B cell (primary cell): ENCODE data around the gene CCDC91. TPM values are rescaled to one million over a fixed set of nuclear protein-coding genes. Genes with fewer than 3 reads are reported as not detected.

Experiments
- ATAC-seq: fragments of 200-7000 bp; cut with Tn5 transposase; one replicate; pipeline ENCODE4 v1.10.0; 2021; ENCODE audit warnings: low read depth, mild to moderate bottlenecking, moderate number of reproducible peaks, moderate library complexity
- CTCF ChIA-PET: fragments of 350-600 bp; sonication (Branson Sonifier 250); formaldehyde crosslinking; loops from one replicate; lab custom pipeline; 2021; ENCODE audit warnings: antibody characterized with exemption, inconsistent platforms; lab: Charles Lee
- POLR2A ChIA-PET: fragments of 350-600 bp; sonication (Branson Sonifier 250); formaldehyde crosslinking; loops from one replicate; lab custom pipeline; 2021; ENCODE audit warnings: antibody characterized with exemption; lab: Charles Lee
- DNase-seq: peaks from one replicate; pipeline ENCODE4 v3.0.0; 2013
- H2AFZ ChIP-seq: 2 replicates; pipeline ENCODE4 v1.6.1; 2012; ENCODE audit warnings: mild to moderate bottlenecking, low read depth, low read length; ENCODE audit not compliant: insufficient read depth, poor library complexity, severe bottlenecking
- H3K27ac ChIP-seq, 2 donors: 1 replicate in 1 of 2; 2 replicates in 1 of 2; pipeline ENCODE4 v1.5.1; 2012 to 2013; ENCODE audit warnings: low read length in 2 of 2, mild to moderate bottlenecking in 2 of 2, moderate library complexity in 1 of 2
- H3K27me3 ChIP-seq, 4 experiments: fragments of 200-600 bp in 1 of 4; sonication (generic) in 1 of 4; replicated peaks in 1 of 4; 1 replicate in 2 of 4; 2 replicates in 2 of 4; pipeline versions ENCODE4 v1.6.1 to v1.7.0; 2013 to 2016; ENCODE audit warnings: low read length in 3 of 4, mild to moderate bottlenecking in 2 of 4, mixed read lengths in 1 of 4, moderate library complexity in 1 of 4; ENCODE audit not compliant: insufficient read depth in 4 of 4, control insufficient read depth in 3 of 4; ENCODE audit errors: control extremely low read depth in 1 of 4
- H3K36me3 ChIP-seq, 2 experiments: replicated peaks in 1 of 2; 1 replicate in 1 of 2; 2 replicates in 1 of 2; pipeline versions ENCODE4 v1.6.1 to v1.7.1; 2013; ENCODE audit warnings: low read length in 1 of 2; ENCODE audit not compliant: insufficient read depth in 2 of 2, control insufficient read depth in 1 of 2; ENCODE audit errors: control extremely low read depth in 1 of 2, extremely low read depth in 1 of 2
- H3K4me1 ChIP-seq, 2 donors: fragments of 200-600 bp in 1 of 2; sonication (generic) in 1 of 2; 1 replicate in 1 of 2; 2 replicates in 1 of 2; pipeline versions ENCODE4 v1.5.1 to v1.6.1; 2013 to 2017; ENCODE audit warnings: low read length in 2 of 2; ENCODE audit not compliant: control insufficient read depth in 2 of 2, insufficient read depth in 2 of 2
- H3K4me2 ChIP-seq: replicated peaks from 2 replicates; pipeline ENCODE3; 2012; ENCODE audit warnings: mild to moderate bottlenecking, low read depth, low read length; ENCODE audit not compliant: poor library complexity, severe bottlenecking
- H3K4me3 ChIP-seq, 5 experiments: fragments of 200-600 bp in 1 of 5; sonication (generic) in 1 of 5; 1 replicate in 3 of 5; 2 replicates in 2 of 5; pipeline versions ENCODE4 v1.5.1 to v1.7.0; 2011 to 2016; ENCODE audit warnings: low read length in 4 of 5, mild to moderate bottlenecking in 4 of 5, low read depth in 2 of 5, control low read depth in 1 of 5, moderate library complexity in 1 of 5; ENCODE audit not compliant: insufficient read depth in 1 of 5; ENCODE audit errors: control extremely low read depth in 1 of 5, extremely low read depth in 1 of 5
- H3K79me2 ChIP-seq: fragments of 200-600 bp; sonication (generic); one replicate; pipeline ENCODE4 v1.6.0; 2016; ENCODE audit warnings: low read length; ENCODE audit not compliant: control insufficient read depth, insufficient read depth
- H3K9ac ChIP-seq: fragments of 200-600 bp; sonication (generic); 2 replicates; pipeline ENCODE4 v1.6.1; 2017; ENCODE audit warnings: mild to moderate bottlenecking, low read length, moderate library complexity
- H3K9me3 ChIP-seq, 3 donors: one replicate each; pipeline versions ENCODE4 v1.6.1 to v1.7.1; 2013; ENCODE audit warnings: low read length in 2 of 3; ENCODE audit not compliant: control insufficient read depth in 2 of 3, insufficient read depth in 1 of 3; ENCODE audit errors: control extremely low read depth in 1 of 3
- H4K20me1 ChIP-seq: 2 replicates; pipeline ENCODE4 v1.6.0; 2012; ENCODE audit warnings: mild to moderate bottlenecking, low read length; ENCODE audit not compliant: insufficient read depth, control insufficient read depth, poor library complexity, severe bottlenecking
- H3K27ac Mint-ChIP-seq: one replicate; pipeline ENCODE4 v1.8.0; 2021; ENCODE audit warnings: mixed read lengths
- H3K27me3 Mint-ChIP-seq: one replicate; pipeline ENCODE4 v1.8.0; 2021; ENCODE audit warnings: mixed read lengths
- H3K4me1 Mint-ChIP-seq: one replicate; pipeline ENCODE4 v1.8.0; 2021; ENCODE audit warnings: mixed read lengths
- H3K4me3 Mint-ChIP-seq: one replicate; pipeline ENCODE4 v1.8.0; 2021; ENCODE audit warnings: mixed read lengths
- H3K9me3 Mint-ChIP-seq: one replicate; pipeline ENCODE4 v1.8.0; 2022; ENCODE audit warnings: mixed read lengths; ENCODE audit not compliant: insufficient read depth
- CTCF ChIP-seq: fragments of 200-600 bp; IDR thresholded peaks from one replicate; pipeline ENCODE4 v1.8.0; 2022; ENCODE audit warnings: antibody characterized with exemption, mild to moderate bottlenecking
- EZH2 ChIP-seq: IDR thresholded peaks from 2 replicates; pipeline ENCODE4 v1.6.1; 2012; ENCODE audit warnings: borderline replicate concordance, low read depth, mild to moderate bottlenecking, moderate library complexity, low read length; ENCODE audit not compliant: insufficient read depth, poor library complexity, severe bottlenecking
- WGBS: methylation state at CpG from one replicate; pipeline ENCODE4 v1.1.5; 2013; ENCODE audit warnings: missing lambda C conversion rate; ENCODE audit not compliant: insufficient coverage; 5-methylcytosine and 5-hydroxymethylcytosine counted together
- intact Hi-C: fragments of 100-400 bp; cut with micrococcal nuclease; formaldehyde crosslinking; loops from one replicate; pipeline ENCODE4 v1.10.0; 2022
- polyA plus RNA-seq: library from polyadenylated mRNA; depleted of rRNA; stranded (reverse); fragments of >200 nt; gene quantifications from 2 replicates; pipeline ENCODE4 v1.2.3, GENCODE V29; 2012
- total RNA-seq, 2 donors: library from RNA; stranded (reverse); fragments of 120-200 nt in 1 of 2; gene quantifications; 1 replicate in 1 of 2; 2 replicates in 1 of 2; pipeline versions ENCODE4 v1.2.3 to v1.2.4, GENCODE V29; 2013 to 2022

CCDC91 gene
- total and polyA plus RNA-seq, 2 donors (not counting 1 experiment from before 2014, with no cell fraction given) = 10.9 to 64.8 TPM

DNA sequence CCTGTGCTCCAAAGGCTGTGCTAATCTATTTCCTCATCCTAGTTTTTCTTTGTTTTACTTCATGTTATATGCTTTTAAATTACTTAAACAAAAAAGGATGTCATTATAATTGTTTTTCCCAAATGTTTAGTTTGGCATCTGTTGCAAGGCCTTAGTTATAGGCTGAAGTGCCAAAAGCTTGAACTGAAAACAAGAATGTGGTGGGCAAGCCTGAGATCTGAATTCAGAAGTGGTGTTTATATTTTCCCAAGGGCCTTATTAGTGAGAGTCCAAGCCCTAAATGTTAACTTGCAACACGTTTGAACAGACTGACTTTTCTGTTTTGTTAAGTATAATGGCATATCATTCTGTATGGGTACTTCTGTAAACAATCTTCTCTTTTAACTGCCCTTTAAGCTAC is 326.8 kb downstream of the CCDC91 start:
- no peak for ATAC-seq
- H3K4me3 Mint-ChIP-seq = no peak overlapping the region
- no peaks in the 10 kb centered on the region for H3K27me3 ChIP-seq
- no peaks in the 10 kb centered on the region for H3K4me1 ChIP-seq
- WGBS = no CpG with 5 or more reads among the region's 1 CpG
- no peaks in the 10 kb centered on the region for H4K20me1 ChIP-seq
- no peak overlapping the region for H2AFZ ChIP-seq
- H3K4me3 ChIP-seq = no peak overlapping the region
- H3K9ac ChIP-seq = no peak overlapping the region
- no peaks in the 10 kb centered on the region for H3K27me3 Mint-ChIP-seq
- peaks cover 14% of the 10 kb centered on the region for H3K9me3 Mint-ChIP-seq
- H3K27ac Mint-ChIP-seq = no peak overlapping the region
- TF ChIP-seq CTCF = no peak
- TF ChIP-seq EZH2 = no peak
- CTCF ChIA-PET = no interaction called here
- POLR2A ChIA-PET = no interaction called here
- intact Hi-C loops = no loop called here
- no peaks in the 10 kb centered on the region for H3K4me1 Mint-ChIP-seq
- H3K9me3 ChIP-seq = peaks cover 0 to 1% (median 0%) of the 10 kb centered on the region in 3 donors
- no peak for DNase-seq
- no peaks in the 10 kb centered on the region for H3K79me2 ChIP-seq
- peaks cover 0 to 2% of the 10 kb centered on the region in 2 experiments for H3K36me3 ChIP-seq
- H3K4me2 ChIP-seq = no peak overlapping the region
- no peak overlapping the region for H3K27ac ChIP-seq

DNA sequence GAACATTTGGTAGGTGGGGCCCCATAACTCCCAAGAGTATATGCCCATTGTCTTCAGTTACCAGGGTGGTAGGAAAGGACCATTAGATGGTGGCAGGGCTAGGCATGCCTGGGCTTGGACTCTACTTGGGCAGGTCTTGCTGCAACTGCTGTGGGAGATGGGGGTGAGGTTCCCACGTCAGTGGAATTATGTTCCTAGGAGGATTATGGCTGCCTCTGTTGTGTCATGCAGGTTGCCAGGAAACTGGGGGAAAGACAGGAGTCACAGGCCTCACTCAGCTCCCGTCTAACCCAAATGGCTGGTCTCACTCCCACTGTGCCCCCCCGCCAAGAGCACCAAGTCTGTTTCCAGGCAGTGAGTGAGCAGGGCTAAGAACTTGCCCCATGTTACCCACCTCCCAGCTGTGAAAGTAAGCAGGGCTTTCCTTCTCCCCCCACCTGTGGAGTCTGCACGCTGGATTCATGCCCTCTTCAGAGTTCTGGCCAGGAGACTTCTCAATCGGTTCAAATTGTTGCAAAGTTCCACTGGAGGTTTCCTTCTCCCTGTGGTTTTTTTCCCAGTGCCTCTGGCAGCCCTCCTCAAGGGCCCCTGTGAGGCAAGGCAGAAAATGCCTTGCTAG is 337.5 kb downstream of the CCDC91 start:
- WGBS = 98% methylated on average over 5 of the region's 5 CpGs

More for the DNA sequence above, 337.5 kb downstream of the CCDC91 start:
- Histone ChIP-seq H3K79me2 (no peaks in the 10 kb centered on the region), H3K4me1 (no peaks in the 10 kb centered on the region), H3K27me3 (no peaks in the 10 kb centered on the region), H2AFZ (no peak overlapping the region), H3K9me3 (peaks cover 1 to 6% (median 3%) of the 10 kb centered on the region in 3 donors), H3K36me3 (peaks cover 0 to 2% of the 10 kb centered on the region in 2 experiments), H3K27ac (no peak overlapping the region), H4K20me1 (no peaks in the 10 kb centered on the region), H3K4me3 (no peak overlapping the region), H3K9ac (no peak overlapping the region), H3K4me2 (no peak overlapping the region)
- Mint-ChIP-seq H3K27me3 (no peaks in the 10 kb centered on the region), H3K4me1 (no peaks in the 10 kb centered on the region), H3K9me3 (peaks cover 6% of the 10 kb centered on the region), H3K27ac (no peak overlapping the region), H3K4me3 (no peak overlapping the region)
- ChIA-PET CTCF (no interaction called here), POLR2A (no interaction called here)
- ATAC-seq = no peak
- no peak for TF ChIP-seq EZH2
- no peak for TF ChIP-seq CTCF
- DNase-seq = no peak
- intact Hi-C loops = no loop called here
